H1 (cell line): ENCODE measurements around the gene DBR1. TPM values are rescaled to one million over a fixed set of nuclear protein-coding genes. Genes with fewer than 3 reads are reported as not detected.

Experiments used
- CTCF ChIA-PET: fragments of 300-600 bp; sonication (Branson Sonifier 250); formaldehyde crosslinking; loops from one replicate; lab custom pipeline; 2021; ENCODE audit not compliant: partially characterized antibody; lab: Charles Lee
- POLR2A ChIA-PET: fragments of 300-600 bp; sonication (Branson Sonifier 250); formaldehyde crosslinking; loops from one replicate; lab custom pipeline; 2021; ENCODE audit warnings: inconsistent platforms; ENCODE audit not compliant: partially characterized antibody; lab: Charles Lee
- DNase-seq, 2 experiments: peaks; one replicate each; pipeline versions ENCODE4 v3.0.0 to v3.0.0-alpha.2; 2010 to 2022; ENCODE audit warnings: low spot score in 2 of 2, low read depth in 1 of 2, mixed read lengths in 1 of 2
- FAIRE-seq: peaks from 2 replicates; lab custom pipeline; 2011; peaks lifted over from hg19 to GRCh38; lab: Jason Lieb, UNC
- H2AFZ ChIP-seq: 2 replicates; pipeline ENCODE4 v1.8.1; 2012; ENCODE audit warnings: low read length, inconsistent platforms
- H2AK5ac ChIP-seq: 2 replicates; pipeline ENCODE4 v1.6.1; 2013; ENCODE audit warnings: low read depth, low read length
- H2BK120ac ChIP-seq: replicated peaks from 2 replicates; pipeline ENCODE3; 2013; ENCODE audit warnings: low read depth, low read length, inconsistent platforms
- H2BK12ac ChIP-seq: 2 replicates; pipeline ENCODE4 v1.6.1; 2013; ENCODE audit warnings: low read depth, low read length
- H2BK15ac ChIP-seq: 2 replicates; pipeline ENCODE4 v1.6.1; 2013; ENCODE audit warnings: low read length
- H2BK20ac ChIP-seq: 2 replicates; pipeline ENCODE4 v1.6.1; 2013; ENCODE audit warnings: low read length
- H2BK5ac ChIP-seq: 2 replicates; pipeline ENCODE4 v1.6.1; 2013; ENCODE audit warnings: low read depth, low read length
- H3K14ac ChIP-seq: 2 replicates; pipeline ENCODE4 v1.6.1; 2013; ENCODE audit warnings: inconsistent platforms; ENCODE audit not compliant: insufficient read length
- H3K18ac ChIP-seq: 2 replicates; pipeline ENCODE4 v1.6.1; 2013; ENCODE audit warnings: low read length; ENCODE audit errors: extremely low read depth
- H3K23ac ChIP-seq: 2 replicates; pipeline ENCODE4 v1.6.1; 2013; ENCODE audit warnings: inconsistent platforms; ENCODE audit not compliant: insufficient read length
- H3K23me2 ChIP-seq: 2 replicates; pipeline ENCODE4 v1.6.1; 2013; ENCODE audit warnings: low read depth, low read length
- H3K27ac ChIP-seq: 2 replicates; pipeline ENCODE4 v1.6.1; 2011; ENCODE audit warnings: low read depth, low read length, inconsistent platforms
- H3K27me3 ChIP-seq, 4 experiments: replicated peaks in 1 of 4; 1 replicate in 1 of 4; 2 replicates in 3 of 4; pipeline versions ENCODE4 v1.6.1 to v1.8.1; 2011 to 2013; ENCODE audit warnings: low read length in 3 of 4, mild to moderate bottlenecking in 3 of 4, inconsistent platforms in 2 of 4, mixed read lengths in 2 of 4, moderate library complexity in 1 of 4; ENCODE audit not compliant: control insufficient read depth in 3 of 4, insufficient read depth in 3 of 4; ENCODE audit errors: extremely low read depth in 1 of 4
- H3K36me3 ChIP-seq, 4 experiments: 2 replicates each; pipeline versions ENCODE4 v1.6.1 to v1.8.1; 2011 to 2013; ENCODE audit warnings: mild to moderate bottlenecking in 4 of 4, low read length in 3 of 4, moderate library complexity in 2 of 4, control low read depth in 1 of 4, inconsistent platforms in 1 of 4; ENCODE audit not compliant: insufficient read depth in 4 of 4, control insufficient read depth in 2 of 4
- H3K4ac ChIP-seq: replicated peaks from 2 replicates; pipeline ENCODE3; 2013; ENCODE audit warnings: low read length, low read depth, mixed read lengths, inconsistent platforms; ENCODE audit not compliant: insufficient read length
- H3K4me1 ChIP-seq, 4 experiments: replicated peaks in 1 of 4; 1 replicate in 1 of 4; 2 replicates in 3 of 4; pipeline versions ENCODE4 v1.6.1 to v1.8.1; 2011 to 2013; ENCODE audit warnings: low read length in 3 of 4, inconsistent platforms in 2 of 4, mixed read lengths in 1 of 4; ENCODE audit not compliant: insufficient read depth in 4 of 4, control insufficient read depth in 3 of 4
- H3K4me2 ChIP-seq, 2 experiments: 2 replicates each; pipeline versions ENCODE4 v1.6.1 to v1.8.1; 2011 to 2013; ENCODE audit warnings: low read depth in 2 of 2, low read length in 2 of 2, control low read depth in 1 of 2, inconsistent platforms in 1 of 2, mild to moderate bottlenecking in 1 of 2; ENCODE audit not compliant: insufficient read depth in 1 of 2
- H3K4me3 ChIP-seq, 4 experiments: fragments of 200-600, 300-600 bp in 1 of 4; sonication (generic), shearing (Covaris generic), sonication (Bioruptor Twin) in 1 of 4; 2 replicates each; pipeline versions ENCODE4 v1.5.1 to v1.8.1; 2011 to 2016; ENCODE audit warnings: low read length in 4 of 4, low read depth in 3 of 4, control low read depth in 2 of 4, inconsistent platforms in 2 of 4, mild to moderate bottlenecking in 2 of 4, mixed read lengths in 1 of 4, moderate library complexity in 1 of 4; ENCODE audit not compliant: insufficient read depth in 2 of 4; ENCODE audit errors: extremely low read depth in 1 of 4
- H3K56ac ChIP-seq: replicated peaks from 2 replicates; pipeline ENCODE3; 2013; ENCODE audit warnings: low read depth, mild to moderate bottlenecking, mixed read lengths, low read length, inconsistent platforms; ENCODE audit not compliant: insufficient read length
- H3K79me1 ChIP-seq: 2 replicates; pipeline ENCODE4 v1.6.1; 2013; ENCODE audit warnings: low read depth, low read length, control low read depth
- H3K79me2 ChIP-seq, 2 experiments: 2 replicates each; pipeline versions ENCODE4 v1.6.1 to v1.8.1; 2012 to 2013; ENCODE audit warnings: low read length in 2 of 2, mild to moderate bottlenecking in 2 of 2, inconsistent platforms in 1 of 2; ENCODE audit not compliant: insufficient read depth in 2 of 2, control insufficient read depth in 1 of 2
- H3K9ac ChIP-seq, 4 experiments: replicated peaks in 1 of 4; 1 replicate in 1 of 4; 2 replicates in 3 of 4; pipeline versions ENCODE4 v1.6.1 to v1.8.1; 2011 to 2013; ENCODE audit warnings: low read depth in 3 of 4, low read length in 3 of 4, control low read depth in 2 of 4, mild to moderate bottlenecking in 2 of 4, moderate library complexity in 2 of 4, inconsistent platforms in 1 of 4; ENCODE audit errors: extremely low read depth in 1 of 4
- H3K9me3 ChIP-seq, 2 experiments: 2 replicates each; pipeline versions ENCODE4 v1.6.1 to v1.8.1; 2012 to 2013; ENCODE audit warnings: mild to moderate bottlenecking in 2 of 2, moderate library complexity in 2 of 2, control low read depth in 1 of 2, inconsistent platforms in 1 of 2, low read depth in 1 of 2, low read length in 1 of 2, mixed read lengths in 1 of 2; ENCODE audit not compliant: insufficient read depth in 2 of 2
- H4K20me1 ChIP-seq, 2 experiments: replicated peaks in 1 of 2; 2 replicates each; pipeline versions ENCODE3 to v1.8.1; 2011 to 2013; ENCODE audit warnings: inconsistent platforms in 2 of 2, low read length in 2 of 2, mild to moderate bottlenecking in 1 of 2; ENCODE audit not compliant: insufficient read depth in 2 of 2, control insufficient read depth in 1 of 2
- H4K5ac ChIP-seq: 2 replicates; pipeline ENCODE4 v1.6.1; 2013; ENCODE audit warnings: low read length, low read depth, mixed read lengths, inconsistent platforms; ENCODE audit not compliant: insufficient read length
- H4K8ac ChIP-seq: 2 replicates; pipeline ENCODE4 v1.8.0; 2013; ENCODE audit warnings: mild to moderate bottlenecking, moderate library complexity, low read length, inconsistent platforms; ENCODE audit not compliant: insufficient read depth; ENCODE audit errors: extremely low read depth
- H4K91ac ChIP-seq: replicated peaks from 2 replicates; pipeline ENCODE3; 2013; ENCODE audit warnings: low read length, mixed read lengths, inconsistent platforms; ENCODE audit not compliant: insufficient read length
- ATF2 ChIP-seq: IDR thresholded peaks from 2 replicates; pipeline ENCODE4 v1.6.1; 2012; ENCODE audit warnings: low read length, inconsistent platforms
- BACH1 ChIP-seq: IDR thresholded peaks from 2 replicates; pipeline ENCODE4 v1.6.1; 2012; ENCODE audit warnings: low read length, improper control_type of control experiment
- CEBPB ChIP-seq: IDR thresholded peaks from 2 replicates; pipeline ENCODE4 v1.6.1; 2012; ENCODE audit warnings: low read depth, low read length
- EZH2 ChIP-seq: fragments of 200-600 bp; sonication (generic); IDR thresholded peaks from 2 replicates; pipeline ENCODE4 v1.7.1; 2012; ENCODE audit warnings: low read depth, mild to moderate bottlenecking, moderate library complexity, low read length, inconsistent platforms; ENCODE audit not compliant: severe bottlenecking
- HDAC2 ChIP-seq, 2 experiments: fragments of 300-600 bp in 1 of 2; sonication (generic) in 1 of 2; IDR thresholded peaks; 2 replicates each; pipeline ENCODE4 v1.6.1; 2011 to 2012; ENCODE audit warnings: low read depth in 2 of 2, low read length in 2 of 2, mild to moderate bottlenecking in 2 of 2, moderate library complexity in 2 of 2, borderline replicate concordance in 1 of 2, inconsistent platforms in 1 of 2
- KDM4A ChIP-seq: IDR thresholded peaks from one replicate; pipeline ENCODE4 v1.7.1; 2012; ENCODE audit warnings: low read depth, mild to moderate bottlenecking, moderate library complexity, low read length, inconsistent platforms; ENCODE audit not compliant: severe bottlenecking
- PHF8 ChIP-seq: fragments of 200-600 bp; sonication (generic); conservative IDR thresholded peaks from 2 replicates; pipeline ENCODE4 v1.7.1; 2012; ENCODE audit warnings: low read depth, mild to moderate bottlenecking, inconsistent platforms, low read length, moderate library complexity
- RFX5 ChIP-seq: IDR thresholded peaks from 2 replicates; pipeline ENCODE4 v1.6.1; 2011; ENCODE audit warnings: low read depth, low read length, improper control_type of control experiment, borderline replicate concordance
- SP2 ChIP-seq: IDR thresholded peaks from 2 replicates; pipeline ENCODE4 v1.6.1; 2012; ENCODE audit warnings: mild to moderate bottlenecking, low read length, inconsistent platforms
- TAF1 ChIP-seq: IDR thresholded peaks from 2 replicates; pipeline ENCODE4 v1.6.1; 2011; ENCODE audit warnings: mild to moderate bottlenecking, low read depth, low read length
- TAF7 ChIP-seq: optimal IDR thresholded peaks from 2 replicates; pipeline ENCODE3; 2011; ENCODE audit warnings: low read depth, mild to moderate bottlenecking, inconsistent platforms, low read length, moderate library complexity, borderline replicate concordance
- ZNF274 ChIP-seq: IDR thresholded peaks from 2 replicates; pipeline ENCODE4 v1.7.0; 2012; ENCODE audit warnings: low read length, borderline replicate concordance; ENCODE audit errors: extremely low read depth
- WGBS, 2 experiments: shearing (Covaris generic) in 1 of 2; methylation state at CpG; one replicate each; pipeline versions ENCODE4 v1.1.6 to v1.1.7; 2013 to 2015; ENCODE audit warnings: low lambda C conversion rate in 2 of 2, mixed read lengths in 2 of 2, inconsistent platforms in 1 of 2, low coverage in 1 of 2, missing lambda C conversion rate in 1 of 2; ENCODE audit not compliant: insufficient replicate concordance in 2 of 2, insufficient coverage in 1 of 2, insufficient read length in 1 of 2; ENCODE audit errors: extremely low coverage in 1 of 2, missing lambda C conversion rate in 1 of 2; 5-methylcytosine and 5-hydroxymethylcytosine counted together
- polyA plus RNA-seq, 7 experiments: library from polyadenylated mRNA; depleted of rRNA in 3 of 7; stranded (reverse) in 5 of 7; unstranded in 2 of 7; fragments of >200 nt in 5 of 7; fragments of 200-250 nt in 2 of 7; gene quantifications; 1 replicate in 5 of 7; 2 replicates in 1 of 7; 4 replicates in 1 of 7; pipeline versions ENCODE4 v1.2.1 to v1.2.3, GENCODE V29; 2011 to 2013; ENCODE audit warnings: missing spikeins in 2 of 7, mixed read lengths in 2 of 7
- total RNA-seq: library from RNA; stranded (reverse); fragmentation: NEBNext Ultra II Directional; extraction: Animal tissue kit (Norgen Biotek cat#: 25700); gene quantifications from 2 replicates; pipeline ENCODE4 v1.2.1, GENCODE V29; 2021

DBR1 gene
- total and polyA plus RNA-seq, 2 of the 8 experiments (the other 6 are each of a cell fraction or from before 2014, with no cell fraction given): 10.1 to 18.3 TPM

GRCh38 chr3:138113326-138113725 lies 61.4 kb downstream of the DBR1 start:
- H3K14ac ChIP-seq: no peak overlapping the region
- H3K4ac ChIP-seq: no peak overlapping the region
- H2AK5ac ChIP-seq: no peak overlapping the region
- no peak overlapping the region for H3K56ac ChIP-seq
- H2BK12ac ChIP-seq: no peak overlapping the region
- no peaks in the 10 kb centered on the region for H3K27me3 ChIP-seq
- H3K79me2 ChIP-seq: peaks cover 0 to 8% of the 10 kb centered on the region in 2 experiments; a peak in 2 of 4 replicates
- POLR2A ChIA-PET: interaction anchor here (0.8 to 1.5 kb wide), 3 partner anchors 44 to 74 kb away, joined by 3 read pairs; partner anchors contain the start of genes ARMC8 and DBR1
- H4K5ac ChIP-seq: no peak overlapping the region
- H3K9ac ChIP-seq: no peak overlapping the region
- H3K27ac ChIP-seq: no peak overlapping the region
- H2BK20ac ChIP-seq: no peak overlapping the region
- CTCF ChIA-PET: interaction anchor here (0.5 to 3.9 kb wide), 9 partner anchors 11 to 78 kb away, joined by 3 to 27 read pairs (median 5); no protein-coding TSS in a partner anchor
- H2BK120ac ChIP-seq: no peak overlapping the region
- H3K4me2 ChIP-seq: no peak overlapping the region; a peak in 1 of 4 replicates
- 60% methylated on average over 1 of the region's 1 CpG; no CpG with 5 or more reads in 1 of the 2 experiments for WGBS, 2 experiments
- H3K4me3 ChIP-seq: no peak overlapping the region
- H4K91ac ChIP-seq: no peak overlapping the region
- peaks cover 2% of the 10 kb centered on the region; the same call in 1 of the 2 replicates for H3K79me1 ChIP-seq
- H3K18ac ChIP-seq: no peak overlapping the region
- H3K23ac ChIP-seq: no peak overlapping the region
- no peak overlapping the region for H2BK15ac ChIP-seq
- H4K20me1 ChIP-seq: peaks cover 0 to 3% of the 10 kb centered on the region in 2 experiments
- no peak overlapping the region for H2AFZ ChIP-seq
- no peaks in the 10 kb centered on the region for H3K36me3 ChIP-seq
- H3K4me1 ChIP-seq: peaks cover 2 to 13% (median 8%) of the 10 kb centered on the region in 4 experiments; a peak in 6 of 7 replicates
- DNase-seq (no peak), FAIRE-seq (no peak)
- H3K9me3 ChIP-seq: no peaks in the 10 kb centered on the region
- peaks cover 10% of the 10 kb centered on the region for H3K23me2 ChIP-seq
- H4K8ac ChIP-seq: no peak overlapping the region
- no peak overlapping the region for H2BK5ac ChIP-seq
- TF ChIP-seq BACH1 (no peak), CEBPB (no peak), SP2 (no peak), TAF1 (no peak), HDAC2 (IDR thresholded peaks at IDR 0.05; ENCODE audit: borderline replicate concordance in 1 of 2, low read depth in 2 of 2, low read length in 2 of 2) (no peak), ATF2 (no peak), TAF7 (no peak), KDM4A (no peak), RFX5 (no peak), EZH2 (no peak), ZNF274 (no peak), PHF8 (no peak)
